Occipital lobe (tissue), 2 donors: Measurements from ENCODE around the gene TRIM63. TPM values are rescaled to one million over a fixed set of nuclear protein-coding genes. Genes with fewer than 3 reads are reported as not detected.

Experiments used
- DNase-seq: peaks from one replicate; lab custom pipeline; 2025; lab: John Stamatoyannopoulos, UW
- total RNA-seq: library from RNA; depleted of rRNA; stranded (reverse); fragments of >200 nt; gene quantifications from one replicate; pipeline ENCODE4 v1.2.3, GENCODE V29; 2014

Gene TRIM63
- total RNA-seq, 1 donor from 2014 or later, result 0.16 TPM

DNA sequence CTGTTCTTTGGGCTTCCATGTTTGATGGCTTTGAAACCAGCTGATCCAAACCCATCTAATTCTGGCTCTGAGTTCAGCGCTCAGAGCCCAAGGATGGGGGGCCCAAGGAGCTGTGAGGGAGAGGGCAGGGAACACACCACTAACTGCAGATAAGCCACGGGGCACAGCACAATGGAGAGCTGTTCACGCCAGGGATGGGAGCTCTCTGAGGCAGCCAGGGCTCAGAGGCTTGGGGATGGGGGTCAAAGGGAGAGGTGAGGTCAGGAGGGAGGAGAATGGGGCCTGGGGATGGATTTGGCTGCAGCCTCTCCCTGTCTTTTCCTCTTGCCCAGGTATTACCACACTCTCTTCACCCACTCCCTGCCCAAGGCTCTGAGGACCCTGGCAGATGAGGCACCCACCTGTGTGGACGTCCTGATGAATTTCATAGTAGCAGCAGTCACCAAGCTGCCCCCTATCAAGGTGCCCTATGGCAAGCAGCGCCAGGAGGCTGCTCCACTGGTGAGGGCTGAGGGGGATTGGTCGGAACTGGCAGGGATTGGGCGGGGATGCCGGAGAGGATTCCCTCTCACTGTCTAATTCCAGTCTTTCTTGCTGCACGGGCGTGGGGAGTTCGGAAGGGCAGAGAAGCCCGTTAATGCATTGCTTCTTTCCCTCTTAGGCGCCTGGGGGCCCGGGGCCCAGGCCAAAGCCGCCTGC lies 32.8 kb downstream of the TRIM63 start:
- DNase-seq, result no peak

DNA sequence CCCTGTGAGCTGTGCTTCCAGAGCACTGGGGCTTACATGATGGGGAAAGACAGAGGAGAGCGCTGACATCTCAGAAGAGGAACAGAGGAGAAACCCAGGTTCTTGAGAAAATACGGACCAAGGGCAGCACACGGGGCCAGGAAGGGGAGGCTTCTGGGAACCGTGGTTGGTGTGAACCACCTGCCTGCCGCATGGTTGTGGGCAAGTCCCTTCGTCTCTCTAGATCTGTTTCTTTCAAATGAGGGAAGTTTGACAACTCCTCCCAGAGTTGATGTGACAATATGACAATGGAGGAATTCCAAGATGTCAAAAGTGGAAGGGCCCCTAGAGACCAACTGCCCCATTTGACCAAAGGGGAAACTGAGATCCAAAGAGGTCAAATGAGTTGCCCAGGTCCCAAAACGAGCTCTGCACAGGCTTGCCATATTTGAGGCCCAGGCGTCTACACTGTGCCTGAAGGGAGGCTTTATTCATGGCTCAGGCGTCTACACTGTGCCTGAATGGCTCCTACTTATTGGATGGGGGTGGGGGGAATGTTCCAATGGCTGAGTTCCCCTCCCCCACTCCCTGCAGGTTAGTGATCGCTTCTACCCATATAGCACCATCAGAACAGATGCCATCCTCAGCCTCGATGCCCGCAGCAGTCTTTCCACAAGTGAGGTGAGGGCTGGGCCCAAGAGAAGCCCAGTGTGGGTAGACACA lies 34.6 kb downstream of the TRIM63 start:
- DNase-seq, result no peak

GRCh38 chr1:26031611-26032220 lies 35.7 kb downstream of the TRIM63 start:
- DNase-seq, result no peak

DNA sequence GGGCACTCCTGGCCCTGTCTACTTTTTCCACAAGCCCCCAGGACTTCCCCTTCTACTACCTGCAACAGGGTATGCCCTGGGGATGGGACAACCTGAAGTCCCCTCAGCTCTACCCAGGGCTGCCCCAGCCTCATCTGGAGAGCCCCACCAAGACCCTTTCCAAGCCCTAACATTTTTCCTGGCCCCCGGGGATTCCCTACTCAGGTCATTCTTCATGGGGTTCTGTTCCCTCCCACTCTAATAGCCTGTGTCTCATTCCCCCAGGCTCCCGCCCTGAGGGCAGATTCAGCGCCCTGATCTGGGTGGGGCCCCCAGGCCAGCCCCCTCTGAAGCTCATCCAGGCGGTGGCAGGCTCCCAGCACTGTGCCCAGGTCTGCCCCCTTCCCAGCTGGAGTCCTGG lies 36.2 kb downstream of the TRIM63 start:
- no peak for DNase-seq

DNA sequence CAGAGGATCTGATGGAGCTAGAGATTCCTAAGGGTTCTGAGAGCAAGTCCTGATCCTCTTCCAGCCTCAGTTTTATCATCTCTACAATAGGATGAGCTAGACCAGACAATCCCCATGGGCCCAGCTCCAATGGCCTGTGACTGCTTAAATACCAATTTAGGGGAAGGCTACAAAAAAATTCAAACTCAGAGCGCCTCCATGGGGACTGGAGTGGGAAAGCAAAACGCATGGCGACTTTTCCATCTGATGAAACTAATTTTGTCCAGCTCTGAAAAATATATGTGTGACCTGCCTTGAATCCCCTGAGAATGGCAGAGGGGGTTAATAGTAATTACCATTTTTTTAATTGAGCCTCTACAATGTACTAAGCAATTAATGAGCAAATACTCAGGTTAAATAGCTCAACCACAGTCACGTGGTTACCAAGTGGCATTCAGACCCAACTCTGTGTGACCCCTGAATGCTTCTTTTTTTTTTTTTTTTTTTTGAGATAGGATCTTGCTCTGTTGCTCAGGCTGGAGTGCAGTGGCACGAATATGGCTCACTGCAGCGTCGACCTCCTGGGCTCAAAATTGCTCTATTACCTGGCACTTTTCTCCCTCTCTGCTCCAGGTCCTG lies 37.5 kb downstream of the TRIM63 start:
- no peak for DNase-seq

GRCh38 chr1:26029054-26029863 lies 38.2 kb downstream of the TRIM63 start:
- no peak for DNase-seq

- no peak for DNase-seq
These were observed 38.9 kb downstream of the TRIM63 start for GRCh38 chr1:26028490-26028980.

- no peak for DNase-seq
These were observed 39.5 kb downstream of the TRIM63 start for GRCh38 chr1:26027716-26028489.

GRCh38 chr1:26025517-26025916 lies 41.9 kb downstream of the TRIM63 start:
- DNase-seq, result no peak

- no peak for DNase-seq
These were observed 42.4 kb downstream of the TRIM63 start for GRCh38 chr1:26025060-26025459.

DNA sequence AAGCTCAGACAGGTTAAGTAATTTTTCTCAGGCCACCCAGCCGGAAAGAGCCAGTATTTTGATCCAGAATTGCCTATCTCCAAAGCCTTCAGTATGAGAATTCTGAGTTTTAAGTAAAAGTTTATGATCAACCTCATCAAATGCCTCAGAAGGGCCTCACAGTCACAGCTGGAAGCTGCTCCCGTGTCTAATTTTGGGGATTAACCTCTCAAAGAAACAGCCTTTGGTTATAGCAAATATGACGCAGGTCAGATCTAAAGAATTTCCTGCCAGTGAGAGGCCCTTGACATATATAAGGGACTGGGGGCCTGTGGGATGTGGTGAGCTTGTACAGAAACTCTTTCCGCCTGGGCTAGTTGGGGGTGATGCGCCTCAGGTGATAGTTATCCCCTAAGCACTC lies 43.6 kb downstream of the TRIM63 start:
- DNase-seq, result no peak

DNA sequence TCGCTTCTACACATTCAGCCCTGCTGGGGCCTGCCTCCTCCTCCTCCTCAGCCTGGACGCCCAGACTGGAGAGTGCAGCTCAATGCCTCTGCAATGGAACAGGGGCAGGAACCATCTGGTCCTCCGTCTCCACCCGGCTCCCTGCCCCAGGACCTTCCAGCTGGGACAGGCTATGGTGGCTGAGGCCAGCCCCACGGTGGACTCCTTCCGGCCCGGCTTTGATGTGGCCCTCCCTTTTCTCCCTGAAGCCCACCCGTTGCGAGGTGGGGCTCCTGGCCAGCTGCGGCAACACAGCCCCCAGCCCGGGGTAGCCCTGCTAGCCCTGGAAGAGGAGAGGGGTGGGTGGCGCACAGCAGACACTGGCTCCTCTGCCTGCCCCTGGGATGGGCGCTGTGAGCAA lies 44.4 kb downstream of the TRIM63 start:
- DNase-seq, result no peak

DNA sequence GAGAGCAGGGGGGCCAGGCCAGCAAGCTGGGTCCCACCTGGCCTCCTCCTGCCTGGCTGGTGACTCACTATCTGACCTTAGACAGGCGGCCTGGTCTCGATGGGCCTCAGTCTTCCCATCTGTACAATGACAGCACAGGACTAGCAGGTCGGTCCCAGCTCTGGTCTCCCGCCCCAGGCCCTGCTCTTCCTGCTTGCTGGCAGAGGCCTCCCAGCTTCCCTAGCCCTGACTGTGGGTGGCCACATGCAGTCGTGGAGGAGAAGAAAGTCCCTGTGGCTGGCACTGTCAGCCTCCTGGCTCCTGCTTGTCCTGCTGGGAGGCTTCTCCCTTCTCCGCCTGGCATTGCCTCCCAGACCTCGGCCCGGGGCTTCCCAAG lies 45.0 kb downstream of the TRIM63 start:
- DNase-seq, result no peak

- DNase-seq, result no peak
These were observed 45.6 kb downstream of the TRIM63 start, which contains the start of gene EXTL1 for GRCh38 chr1:26021647-26022403. TSS of gene EXTL1 (plus strand) at chr1:26021775. CDS start at chr1:26022647, 872 bp downstream.

DNA sequence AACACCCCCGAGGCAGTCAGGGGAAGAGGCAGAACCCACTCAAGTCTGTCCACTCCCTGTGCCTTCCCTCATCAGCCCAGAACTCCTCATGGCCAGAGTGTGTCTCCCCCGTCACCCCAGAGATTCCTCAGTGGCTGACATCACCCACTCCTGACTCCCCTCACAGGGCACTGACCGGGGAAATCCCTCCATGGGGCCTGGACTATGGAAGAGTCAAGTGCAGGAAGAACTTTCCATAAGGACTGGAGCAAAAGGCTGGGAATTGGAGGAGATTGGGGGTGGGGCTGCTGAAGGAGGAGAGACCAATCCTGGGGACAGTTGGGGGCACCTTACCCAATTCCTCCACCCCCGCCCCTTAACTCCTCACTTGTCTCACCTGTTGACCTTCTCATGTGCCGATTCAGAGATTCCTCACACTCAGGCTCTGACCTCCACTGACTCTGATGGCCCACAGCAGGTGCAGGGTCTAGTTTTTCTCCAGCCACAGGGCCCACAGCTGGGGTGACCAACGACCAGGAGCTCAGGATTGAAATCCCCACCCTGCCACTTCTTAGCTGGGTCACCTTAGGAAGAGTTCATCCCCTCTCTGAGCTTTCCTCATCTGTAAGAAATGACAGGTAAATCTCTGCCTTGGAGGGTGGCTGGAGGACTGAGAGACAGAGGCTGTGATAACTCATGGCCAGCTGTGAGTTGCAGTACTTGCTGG lies 46.3 kb downstream of the TRIM63 start:
- no peak for DNase-seq

- peak; percentile 51 for DNase-seq
These were observed 47.1 kb downstream of the TRIM63 start for GRCh38 chr1:26020330-26020768.

- DNase-seq, result no peak
These were observed 47.7 kb downstream of the TRIM63 start for GRCh38 chr1:26019641-26020315.

- no peak for DNase-seq
These were observed 49.8 kb downstream of the TRIM63 start for GRCh38 chr1:26017606-26018005.
